ENCODE data around the gene LRRC10B.
A peak's percentile ranks its signal among the peaks of the same experiment; 100 is the strongest.

LRRC10B gene

DNA sequence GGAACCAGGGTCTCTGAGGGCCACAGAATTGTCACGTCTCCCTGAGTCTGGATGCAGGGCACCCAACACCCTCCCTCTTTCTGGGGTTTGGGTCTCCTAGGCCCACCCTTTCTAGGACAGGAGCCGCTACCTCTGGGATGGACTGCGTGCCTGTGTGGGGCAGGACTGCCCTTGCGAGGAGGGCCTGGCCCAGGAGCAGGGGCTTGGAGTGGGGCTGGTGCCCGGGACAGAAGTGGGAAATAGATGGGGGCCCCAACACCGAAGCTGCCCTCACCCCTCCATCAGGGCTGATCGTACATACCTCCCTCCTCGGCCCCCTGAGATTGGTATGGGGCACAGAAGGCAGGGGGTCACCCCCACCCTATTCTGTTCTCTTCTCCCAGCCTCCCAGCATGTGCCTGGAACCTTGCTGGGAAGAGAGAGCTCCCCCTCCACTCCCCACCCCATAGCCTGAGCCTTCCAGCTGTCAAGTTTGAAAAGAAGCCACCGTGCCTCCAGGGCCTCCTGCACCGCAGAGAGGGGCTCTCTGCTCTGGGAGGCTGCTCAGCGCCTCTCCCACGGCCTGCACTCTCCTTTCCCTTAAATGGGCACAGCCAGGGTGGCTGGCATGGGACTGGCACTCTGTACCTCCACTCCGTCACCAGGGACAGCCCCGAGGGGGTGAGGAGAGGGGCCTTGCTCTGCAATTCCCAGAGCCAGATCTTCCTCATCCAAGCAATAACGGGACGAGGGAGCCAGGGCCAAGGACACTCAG lies 1.8 kb downstream of the LRRC10B start:
- DNase-seq: no peak

DNA sequence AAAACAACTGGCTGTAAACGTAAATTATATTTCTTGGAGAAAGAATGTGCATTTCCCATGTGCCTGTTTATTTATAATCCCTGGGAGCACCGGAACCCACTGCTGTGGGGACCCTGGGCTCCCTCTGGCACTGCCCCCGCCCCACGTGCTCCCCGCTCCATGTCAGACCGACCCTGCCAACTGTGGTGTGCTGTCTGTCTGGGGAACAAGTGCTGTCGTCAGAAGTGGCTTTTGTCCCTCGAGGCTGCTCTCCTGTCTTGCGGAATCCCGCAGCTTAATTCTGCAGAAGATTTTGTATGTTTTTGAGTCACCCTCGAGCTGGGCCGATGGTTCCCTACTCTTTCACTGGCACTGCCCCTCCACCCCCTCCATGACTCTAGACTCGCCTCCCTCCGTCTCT lies 2.4 kb downstream of the LRRC10B start:
- no peak for DNase-seq

DNA sequence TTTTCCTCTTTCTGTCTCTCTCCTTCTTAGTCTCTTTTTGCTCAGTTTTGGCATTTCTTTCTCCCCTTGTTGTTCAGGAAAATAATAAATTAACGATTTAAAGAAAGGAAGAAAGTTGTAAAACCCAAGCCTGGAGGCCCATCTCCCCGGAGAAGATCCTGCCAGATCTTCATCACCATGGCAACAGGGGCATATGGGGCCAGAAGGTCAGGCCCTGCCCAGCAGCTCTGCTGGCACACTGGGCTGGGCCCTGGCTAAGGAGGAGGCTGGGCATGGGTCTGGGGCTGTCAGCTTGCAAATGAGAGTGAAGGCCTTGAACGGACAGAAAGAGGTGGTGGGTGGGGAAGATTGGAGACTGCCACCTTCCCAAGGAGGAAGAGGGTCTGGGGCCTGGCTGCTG lies 2.8 kb downstream of the LRRC10B start:
- DNase-seq: no peak

DNA sequence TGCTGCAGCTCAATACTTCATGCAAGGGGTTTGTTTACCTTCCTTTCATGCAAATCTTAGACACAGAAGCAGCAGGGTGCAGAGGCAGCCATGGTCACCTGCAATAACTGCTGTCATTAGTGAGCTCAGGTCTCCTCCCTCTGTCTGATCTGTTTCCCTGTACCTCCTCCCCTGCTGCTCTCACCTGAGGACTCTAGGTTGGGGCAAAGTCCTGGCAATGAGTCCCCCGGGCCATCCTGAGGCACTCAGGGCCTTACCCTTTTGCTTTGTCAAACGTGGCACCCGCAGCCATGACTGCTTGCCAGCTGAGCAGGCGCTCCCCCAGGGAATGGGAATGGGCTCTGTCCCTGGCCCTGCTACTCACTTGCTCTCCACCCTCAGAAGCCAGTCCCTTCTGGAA lies 3.9 kb downstream of the LRRC10B start:
- DNase-seq: no peak

DNA sequence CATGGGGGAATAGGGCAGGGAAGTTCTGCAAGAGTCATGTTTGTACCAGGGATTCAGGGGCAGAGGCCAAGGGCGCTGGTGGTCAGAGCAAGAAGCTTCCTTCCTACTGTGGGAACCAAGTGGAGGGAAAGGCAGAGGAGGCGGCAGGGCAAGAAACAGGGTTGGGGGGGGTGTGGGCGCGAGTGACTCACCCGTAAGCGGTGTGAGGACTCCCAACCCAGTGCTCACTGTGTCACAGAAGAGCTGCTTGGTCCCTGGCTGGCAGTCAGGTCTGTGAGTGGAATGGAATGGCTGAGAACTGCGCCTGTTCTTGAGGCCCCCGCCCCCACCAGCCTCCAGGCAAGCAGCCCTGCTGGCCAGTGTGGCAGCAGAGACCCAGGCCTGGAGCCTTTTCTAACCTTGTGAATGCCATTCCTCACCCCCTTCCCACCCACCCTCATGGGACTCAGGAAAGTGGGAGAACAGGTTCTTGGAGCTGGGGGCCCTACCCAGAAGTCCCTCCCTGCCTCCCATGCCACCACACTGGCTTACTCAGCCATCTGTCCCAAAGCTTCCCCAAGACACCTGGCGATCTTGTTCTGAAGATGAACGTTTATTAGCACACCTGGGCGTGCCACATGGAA lies 4.7 kb downstream of the LRRC10B start:
- no peak for DNase-seq

- DNase-seq: no peak
Observed at GRCh38 chr11:61514050-61514917, 5.7 kb downstream of the LRRC10B start.

DNA sequence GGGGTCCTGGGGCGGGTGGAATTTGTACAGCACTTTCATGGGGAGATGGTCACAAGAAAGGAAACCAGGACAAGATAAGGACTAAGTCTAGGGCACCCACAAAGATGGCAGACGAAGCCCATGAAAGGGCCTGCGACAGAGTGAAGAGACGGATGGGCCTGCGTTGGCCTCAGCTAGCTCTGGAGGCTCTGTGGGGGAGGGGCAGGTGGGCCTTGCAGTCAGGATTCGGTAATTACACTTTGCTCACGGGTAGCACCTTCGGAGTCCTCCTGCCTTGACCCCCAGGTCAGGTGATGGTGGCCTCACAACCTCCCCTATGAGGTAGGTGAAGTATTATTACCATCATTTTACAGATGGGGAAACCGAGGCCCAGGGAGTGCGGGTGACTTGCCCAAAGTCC lies 7.1 kb downstream of the LRRC10B start:
- no peak for DNase-seq

DNA sequence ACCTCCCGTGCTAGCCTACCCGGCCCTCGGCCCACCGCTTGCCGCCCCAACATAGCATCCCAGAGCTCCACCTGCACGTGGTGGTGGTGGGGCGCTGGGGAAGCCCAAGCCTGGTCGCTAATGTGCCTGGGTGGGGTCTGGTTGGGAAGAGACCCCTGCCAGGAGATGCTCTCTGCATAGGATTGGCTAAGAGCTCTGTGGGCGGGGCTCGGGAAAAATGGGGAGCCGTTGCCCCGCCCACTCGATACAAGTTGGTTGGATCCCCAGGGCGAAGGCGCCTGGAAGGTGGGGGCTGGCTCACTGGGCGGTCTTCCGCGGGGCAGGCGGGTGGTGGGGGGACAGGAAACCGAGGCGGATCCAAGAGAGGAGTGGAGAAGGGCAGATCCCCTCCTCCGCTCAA lies 7.6 kb downstream of the LRRC10B start:
- DNase-seq: no peak

DNA sequence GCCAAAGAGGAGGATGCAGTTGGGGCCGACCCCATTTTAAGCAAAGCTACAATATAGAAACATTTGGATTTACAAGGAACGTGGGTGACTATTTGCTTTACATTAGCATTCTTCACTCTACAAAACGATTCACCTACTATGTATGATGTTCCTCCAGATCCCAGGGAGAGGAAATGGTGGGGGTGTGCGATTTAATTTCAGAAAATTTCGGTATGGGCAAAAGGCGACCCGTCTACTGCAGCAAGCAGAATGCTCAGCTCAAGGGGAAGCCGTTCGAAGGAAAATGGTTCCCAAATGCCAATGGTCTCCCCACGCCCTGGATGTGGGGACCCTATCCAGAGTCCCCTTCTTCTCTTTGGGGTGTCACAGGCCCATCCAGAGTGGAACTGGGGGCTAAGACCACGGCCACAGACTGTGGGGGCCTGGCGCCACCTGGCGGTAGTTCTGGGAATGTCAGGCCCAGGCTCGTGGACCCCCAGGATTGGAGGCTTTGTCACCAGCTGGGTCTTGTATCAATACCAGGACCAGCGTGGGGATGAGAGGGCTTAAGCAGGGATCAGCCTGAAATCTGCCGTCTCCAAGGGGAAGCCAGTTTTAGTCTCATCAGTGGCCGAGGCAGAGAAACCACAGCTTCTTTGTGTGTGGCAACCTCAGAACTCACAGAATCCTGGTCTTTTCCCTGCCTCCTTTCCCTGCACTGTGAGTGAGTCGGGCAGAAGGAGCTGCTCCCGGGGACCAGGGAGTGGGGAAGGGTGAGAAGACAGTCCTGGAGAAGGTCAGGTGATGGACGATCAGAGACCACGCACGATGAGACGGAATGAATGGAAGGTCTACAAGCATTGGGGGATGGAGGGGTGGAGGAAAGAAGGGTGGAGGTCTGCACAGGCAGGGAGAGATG lies 8.4 kb downstream of the LRRC10B start:
- peak; percentile 31 for DNase-seq

DNA sequence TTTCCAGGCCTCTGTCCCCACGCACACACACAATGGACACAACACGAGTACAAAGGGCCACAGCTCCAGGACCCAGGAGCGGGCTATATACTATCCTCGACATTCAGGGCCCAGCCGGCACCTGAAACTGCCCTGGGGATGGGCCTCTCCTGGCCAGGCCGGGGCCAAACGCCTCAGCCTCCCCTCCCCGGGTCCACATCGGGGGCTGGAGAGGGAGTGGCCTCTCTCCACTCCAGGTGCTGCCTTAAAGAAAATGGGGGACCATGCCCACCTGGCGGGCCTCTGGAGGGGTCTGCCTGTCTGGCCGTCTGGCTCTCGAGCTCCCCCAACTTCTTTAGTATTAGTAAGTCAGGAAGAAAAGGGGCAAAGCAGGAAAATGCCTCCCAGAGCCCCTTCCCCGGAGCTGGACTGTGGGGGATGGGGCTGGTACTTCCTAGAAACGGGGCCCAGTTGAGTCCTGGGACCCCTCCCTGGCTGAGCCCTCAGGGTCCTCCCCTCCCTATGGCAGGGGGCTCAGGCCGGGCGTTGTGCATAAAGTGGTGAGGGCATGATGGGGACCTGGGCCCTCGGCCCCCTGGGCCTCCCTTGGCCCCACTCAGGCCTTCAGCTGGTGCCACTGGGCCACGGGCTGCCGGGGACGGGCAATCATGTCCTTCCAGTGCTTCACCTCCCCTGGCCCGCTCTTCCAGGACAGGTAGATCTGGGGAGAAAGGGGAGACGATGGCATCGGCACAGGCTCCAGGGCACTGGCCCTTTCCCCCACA lies 9.7 kb downstream of the LRRC10B start:
- DNase-seq: no peak

GRCh38 chr11:61522881-61523280 lies 14.3 kb downstream of the LRRC10B start:
- no peak for DNase-seq

DNA sequence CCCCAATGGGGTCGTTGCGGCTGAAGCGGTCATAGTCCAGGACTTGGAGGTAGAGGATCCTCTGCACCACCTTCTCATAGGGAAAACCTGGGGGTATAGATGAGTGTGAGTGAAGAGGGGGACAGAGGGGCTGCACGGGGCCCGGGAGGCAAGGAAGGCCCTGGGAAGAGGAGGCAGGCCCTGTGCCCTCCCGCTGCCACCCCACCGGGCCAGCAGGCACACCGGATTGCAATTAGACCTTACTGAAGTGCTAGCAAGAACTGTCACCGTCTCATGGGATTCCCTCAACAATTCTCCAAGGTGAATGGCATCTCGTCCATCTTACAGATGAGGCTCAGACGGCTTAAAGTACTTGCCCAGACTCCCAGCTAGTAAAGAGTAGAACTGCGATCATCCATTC lies 15.9 kb downstream of the LRRC10B start:
- DNase-seq: no peak

DNA sequence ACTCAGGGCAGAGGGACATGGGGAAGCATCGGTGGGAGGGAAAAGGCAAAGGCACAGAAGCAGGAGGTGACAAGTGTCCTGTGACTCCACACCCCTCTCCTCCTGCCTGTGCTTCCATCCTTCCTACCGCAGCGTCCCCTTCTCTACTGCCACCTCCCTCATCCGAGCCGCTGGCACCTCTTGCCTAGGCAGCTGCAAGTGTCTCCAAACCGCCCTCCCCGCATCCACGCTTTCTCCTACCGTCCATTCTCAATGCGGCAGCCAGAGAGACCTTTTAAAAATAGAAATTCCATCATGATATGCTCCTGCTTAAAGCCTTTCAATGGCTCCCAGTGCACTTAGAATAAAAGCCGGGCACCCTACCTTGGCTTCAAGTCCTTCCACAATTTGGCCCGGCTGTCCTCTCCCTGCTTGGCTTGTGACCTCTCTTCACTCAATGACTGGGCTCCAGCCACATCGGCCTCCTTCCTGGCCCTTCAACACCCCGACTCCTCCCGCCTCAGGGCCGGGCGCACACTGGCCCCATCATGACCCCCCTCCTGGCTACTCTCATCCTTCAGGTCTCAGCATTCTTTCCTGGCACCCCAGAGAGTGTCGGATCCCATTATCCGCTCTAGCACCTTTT lies 16.5 kb downstream of the LRRC10B start:
- DNase-seq: no peak

DNA sequence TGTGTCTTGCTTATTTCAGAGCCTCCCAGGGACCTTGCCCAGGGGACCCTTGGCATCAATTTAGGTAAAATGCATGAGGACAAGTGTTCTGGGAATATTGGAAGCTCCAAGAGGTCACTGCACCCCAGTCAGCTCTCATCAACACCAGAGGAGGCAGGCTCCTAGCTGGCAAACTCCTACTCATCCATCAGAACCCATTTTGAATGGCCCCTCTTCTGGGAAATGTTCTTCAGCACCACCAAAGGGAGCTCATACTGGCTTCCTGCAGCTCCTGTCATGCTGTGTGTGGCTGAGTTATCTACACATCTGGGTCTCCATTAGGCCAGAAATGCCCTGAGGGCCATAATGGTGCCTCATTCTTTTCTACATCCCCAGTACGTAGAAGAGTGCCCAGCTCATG lies 17.7 kb downstream of the LRRC10B start:
- no peak for DNase-seq

DNA sequence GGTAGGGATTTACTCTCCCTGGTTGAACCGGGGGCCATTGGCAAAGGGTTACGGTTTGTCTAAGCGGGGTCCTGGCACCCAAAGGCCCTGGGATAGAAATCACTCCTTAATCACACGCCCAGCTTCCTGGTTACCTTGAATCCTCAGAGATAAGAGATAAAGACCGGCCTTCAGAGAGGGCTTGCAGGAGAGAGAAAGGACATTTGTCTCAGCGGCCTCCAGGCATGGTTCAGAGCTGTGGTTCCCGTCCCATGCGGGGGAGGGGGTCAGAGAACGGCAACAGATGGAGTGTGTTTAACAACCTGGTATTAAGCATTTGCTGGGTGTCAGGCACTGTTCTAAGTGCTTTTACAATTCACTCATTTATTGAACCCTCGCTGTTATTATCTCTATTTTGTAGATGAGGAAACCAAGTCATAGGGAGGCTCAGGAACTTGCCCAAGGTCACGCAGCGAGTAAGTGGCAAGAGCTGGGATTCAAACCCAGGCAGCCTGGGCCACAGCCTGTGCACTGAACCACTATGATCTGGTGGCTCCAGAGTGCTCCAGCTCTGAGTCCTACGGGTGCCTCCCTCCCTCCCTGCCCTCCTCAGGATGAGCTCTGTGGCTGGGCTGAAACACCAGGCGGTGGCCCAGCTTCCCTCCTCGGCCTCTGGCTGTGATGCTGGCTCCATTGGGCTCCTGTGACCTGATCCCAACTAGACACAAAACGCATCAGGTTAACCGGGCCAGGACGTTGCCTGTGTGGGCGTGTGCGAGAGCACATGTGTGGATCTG lies 18.6 kb downstream of the LRRC10B start:
- DNase-seq: no peak

DNA sequence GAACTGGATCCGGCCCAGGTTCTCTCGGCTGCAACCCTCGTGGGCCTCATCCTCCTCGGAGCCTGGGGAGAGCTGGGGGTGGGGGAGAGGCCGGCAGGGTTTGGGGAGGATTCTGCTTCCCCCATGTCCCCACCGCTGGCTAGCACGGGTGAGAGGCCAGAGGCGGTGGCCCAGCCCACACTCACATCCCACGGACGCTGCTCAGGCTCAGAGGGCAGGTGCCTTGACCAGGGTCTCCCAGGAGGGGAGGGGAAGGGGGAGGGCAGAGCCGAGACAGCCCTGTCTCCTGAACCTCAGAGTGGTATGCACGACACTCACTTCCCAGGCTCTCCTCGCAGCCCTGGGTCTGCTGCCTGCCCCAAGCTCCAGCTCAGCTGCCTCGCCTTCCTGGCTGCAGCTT lies 19.6 kb downstream of the LRRC10B start:
- DNase-seq: no peak

- DNase-seq: peak; percentile 19
Observed at GRCh38 chr11:61529537-61530225, 21.1 kb downstream of the LRRC10B start.

DNA sequence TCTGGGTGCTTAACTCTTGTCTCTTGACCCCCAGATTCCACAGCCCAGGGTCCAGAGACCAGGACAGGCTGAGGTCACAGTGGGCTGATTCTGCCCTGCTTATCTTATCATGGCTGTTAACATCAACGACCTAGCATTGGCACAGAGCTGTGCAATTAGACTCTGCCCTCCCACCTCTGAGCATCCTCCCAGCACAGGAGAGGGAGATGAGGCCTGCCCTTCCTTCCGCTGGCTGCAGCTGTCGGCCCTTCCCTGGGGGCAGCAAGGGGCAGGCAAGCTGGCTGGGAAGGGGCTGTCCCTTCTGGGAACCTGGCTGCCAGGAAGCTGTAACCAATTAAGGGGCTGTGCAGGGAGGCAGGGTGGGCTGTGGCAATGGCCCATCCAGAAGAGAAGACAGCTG lies 22.5 kb downstream of the LRRC10B start:
- no peak for DNase-seq

- DNase-seq: peak; percentile 27
Observed at GRCh38 chr11:61532134-61533038, 23.8 kb downstream of the LRRC10B start.
